A673 (cell line): ENCODE measurements around the gene CLASP1.

ENCODE experiments used
- CTCF ChIP-seq: fragments of 300-800, 200-600 bp; sonication (generic); conservative IDR thresholded peaks from 2 replicates; pipeline ENCODE4 v1.5.1; 2017; ENCODE audit warnings: low read depth, mild to moderate bottlenecking, antibody characterized with exemption, low read length, moderate library complexity, mixed read lengths
- EZH2 ChIP-seq: fragments of 200-600 bp; sonication (generic); IDR thresholded peaks from 2 replicates; pipeline ENCODE4 v1.6.1; 2017; ENCODE audit warnings: borderline replicate concordance, low read depth, mild to moderate bottlenecking, mixed read lengths, antibody characterized with exemption, low read length; ENCODE audit not compliant: poor library complexity, severe bottlenecking

- TF ChIP-seq CTCF (no peak), EZH2 (no peak)
Measured at GRCh38 chr2:121335294-121336290, 313.7 kb downstream of the CLASP1 start.
